Heart left ventricle (tissue), 13 donors: ENCODE data around the gene DDX60.

Experiments
- POLR2A ChIP-seq, 2 donors: fragments of 450-650 bp; IDR thresholded peaks; one replicate each; pipeline ENCODE4 v1.6.1; 2017; ENCODE audit warnings: antibody characterized with exemption in 2 of 2, mild to moderate bottlenecking in 2 of 2, moderate library complexity in 2 of 2
- TF ChIP-seq, protein P1 (sequence below), 12 donors: fragments of 200-600 bp; sonication (generic) in 4 of 12; IDR thresholded peaks; one replicate each; pipeline versions ENCODE4 v1.5.0 to v1.8.0; 2018 to 2022; ENCODE audit warnings: antibody characterized with exemption in 12 of 12, mild to moderate bottlenecking in 5 of 12
- donor health status: ischemic (EF 13 %, LVEDD 7.1; RV severe dilation, severe dysfunction).
- donor health status: DM: no; HTN: yes; CAD: no.
- donor health status: DM: no; HTN: no; CAD: no.
- donor health status: ischemic (EF 25% LVEDD 6.9; RV normal size, moderate dysfunction).
- donor health status: ischemic (EF 25% LVEDD 5.7; RV mildly dilated, moderate dysfunction).
- donor health status: ischemic (EF 35%, LVEDD 5.7; RV mildly dilated, moderate dysfunction).
- donor health status: nonischemic (EF 11% LVEDD 7.7; RV severe dilation, severe dysfunction).
- donor health status: DM: yes; HTN: yes; CAD: no.
- donor health status: PGD.
- donor health status: ischemic (EF 29% LVEDD 5.4; RV normal size, mild dysfunction).
- donor health status: nonischemic (EF 23%, LVEDD 6.1; RV moderate dilation, normal function).

DNA sequence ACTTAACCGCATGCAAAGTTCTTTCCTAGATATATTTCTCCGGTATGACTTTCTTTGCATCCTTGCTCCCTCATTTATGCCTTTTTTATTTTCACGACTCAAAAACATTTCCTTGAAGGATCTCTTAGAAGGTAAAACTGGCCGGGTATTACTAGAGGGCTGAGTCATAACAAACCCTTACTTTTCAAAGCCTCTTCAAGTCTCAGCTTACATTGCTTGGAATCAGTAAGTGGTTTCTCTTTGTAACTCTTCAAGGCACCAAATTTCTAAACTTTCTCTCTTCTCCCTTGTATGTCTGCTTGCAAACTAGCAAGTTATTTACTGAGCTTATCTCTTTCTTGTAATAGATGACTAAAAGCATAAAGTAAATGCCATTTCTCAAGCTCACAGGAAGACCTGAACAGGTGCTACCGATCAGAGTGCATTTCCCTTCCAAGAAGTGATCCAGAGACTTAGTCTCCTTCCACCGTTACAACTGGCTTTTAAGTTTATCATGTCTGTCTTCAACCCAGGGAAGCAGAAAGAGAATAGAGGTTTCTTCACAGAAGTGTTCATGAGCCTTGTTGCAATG lies 150.8 kb downstream of the DDX60 start:
- TF ChIP-seq, protein P1, sequence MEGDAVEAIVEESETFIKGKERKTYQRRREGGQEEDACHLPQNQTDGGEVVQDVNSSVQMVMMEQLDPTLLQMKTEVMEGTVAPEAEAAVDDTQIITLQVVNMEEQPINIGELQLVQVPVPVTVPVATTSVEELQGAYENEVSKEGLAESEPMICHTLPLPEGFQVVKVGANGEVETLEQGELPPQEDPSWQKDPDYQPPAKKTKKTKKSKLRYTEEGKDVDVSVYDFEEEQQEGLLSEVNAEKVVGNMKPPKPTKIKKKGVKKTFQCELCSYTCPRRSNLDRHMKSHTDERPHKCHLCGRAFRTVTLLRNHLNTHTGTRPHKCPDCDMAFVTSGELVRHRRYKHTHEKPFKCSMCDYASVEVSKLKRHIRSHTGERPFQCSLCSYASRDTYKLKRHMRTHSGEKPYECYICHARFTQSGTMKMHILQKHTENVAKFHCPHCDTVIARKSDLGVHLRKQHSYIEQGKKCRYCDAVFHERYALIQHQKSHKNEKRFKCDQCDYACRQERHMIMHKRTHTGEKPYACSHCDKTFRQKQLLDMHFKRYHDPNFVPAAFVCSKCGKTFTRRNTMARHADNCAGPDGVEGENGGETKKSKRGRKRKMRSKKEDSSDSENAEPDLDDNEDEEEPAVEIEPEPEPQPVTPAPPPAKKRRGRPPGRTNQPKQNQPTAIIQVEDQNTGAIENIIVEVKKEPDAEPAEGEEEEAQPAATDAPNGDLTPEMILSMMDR (IDR thresholded peaks at IDR 0.05): no peak
- TF ChIP-seq POLR2A (IDR thresholded peaks at IDR 0.05): no peak
